Measurements from ENCODE around the gene MYRIP.

The MYRIP gene

GRCh38 chr3:40228792-40229350, 419.5 kb downstream of the MYRIP start:
- H3K27ac ChIP-seq (ENCODE audit: low read depth, low read length) = no peak overlapping the region
- peaks cover 5 to 7% of the 10 kb centered on the region in 2 donors for H3K4me1 ChIP-seq (ENCODE audit: control insufficient read depth in 1 of 2, insufficient read depth in 2 of 2, low read length in 2 of 2)
- H3K36me3 ChIP-seq (ENCODE audit: control insufficient read depth in 1 of 2, insufficient read depth in 2 of 2, low read length in 2 of 2) = no peaks in the 10 kb centered on the region
- H3K9me3 ChIP-seq (ENCODE audit: control insufficient read depth in 1 of 2, low read length in 2 of 2) = no peaks in the 10 kb centered on the region
- H3K9ac ChIP-seq (ENCODE audit: low read depth in 1 of 2, low read length in 2 of 2) = no peak overlapping the region
- H3K4me3 ChIP-seq (ENCODE audit: low read depth in 1 of 2, low read length in 2 of 2) = no peak overlapping the region
- no peaks in the 10 kb centered on the region for H3K27me3 ChIP-seq (ENCODE audit: control insufficient read depth in 1 of 2, insufficient read depth in 2 of 2, low read length in 2 of 2)

GRCh38 chr3:40229386-40229785, 420.0 kb downstream of the MYRIP start:
- Histone ChIP-seq H3K4me1 (ENCODE audit: control insufficient read depth in 1 of 2, insufficient read depth in 2 of 2, low read length in 2 of 2) (peaks cover 5 to 7% of the 10 kb centered on the region in 2 donors), H3K4me3 (ENCODE audit: low read depth in 1 of 2, low read length in 2 of 2) (no peak overlapping the region), H3K36me3 (ENCODE audit: control insufficient read depth in 1 of 2, insufficient read depth in 2 of 2, low read length in 2 of 2) (no peaks in the 10 kb centered on the region), H3K9ac (ENCODE audit: low read depth in 1 of 2, low read length in 2 of 2) (no peak overlapping the region), H3K27me3 (ENCODE audit: control insufficient read depth in 1 of 2, insufficient read depth in 2 of 2, low read length in 2 of 2) (no peaks in the 10 kb centered on the region), H3K9me3 (ENCODE audit: control insufficient read depth in 1 of 2, low read length in 2 of 2) (no peaks in the 10 kb centered on the region), H3K27ac (ENCODE audit: low read depth, low read length) (no peak overlapping the region)

GRCh38 chr3:40229963-40230362, 420.6 kb downstream of the MYRIP start:
- H3K9ac ChIP-seq (ENCODE audit: low read depth in 1 of 2, low read length in 2 of 2) = no peak overlapping the region
- peaks cover 5 to 7% of the 10 kb centered on the region in 2 donors for H3K4me1 ChIP-seq (ENCODE audit: control insufficient read depth in 1 of 2, insufficient read depth in 2 of 2, low read length in 2 of 2)
- H3K36me3 ChIP-seq (ENCODE audit: control insufficient read depth in 1 of 2, insufficient read depth in 2 of 2, low read length in 2 of 2) = no peaks in the 10 kb centered on the region
- H3K27me3 ChIP-seq (ENCODE audit: control insufficient read depth in 1 of 2, insufficient read depth in 2 of 2, low read length in 2 of 2) = no peaks in the 10 kb centered on the region
- H3K9me3 ChIP-seq (ENCODE audit: control insufficient read depth in 1 of 2, low read length in 2 of 2) = no peaks in the 10 kb centered on the region
- no peak overlapping the region for H3K27ac ChIP-seq (ENCODE audit: low read depth, low read length)
- H3K4me3 ChIP-seq (ENCODE audit: low read depth in 1 of 2, low read length in 2 of 2) = no peak overlapping the region

GRCh38 chr3:40230382-40230781, 421.0 kb downstream of the MYRIP start:
- no peak overlapping the region for H3K9ac ChIP-seq (ENCODE audit: low read depth in 1 of 2, low read length in 2 of 2)
- H3K36me3 ChIP-seq (ENCODE audit: control insufficient read depth in 1 of 2, insufficient read depth in 2 of 2, low read length in 2 of 2) = no peaks in the 10 kb centered on the region
- H3K27ac ChIP-seq (ENCODE audit: low read depth, low read length) = no peak overlapping the region
- peaks cover 5 to 7% of the 10 kb centered on the region in 2 donors for H3K4me1 ChIP-seq (ENCODE audit: control insufficient read depth in 1 of 2, insufficient read depth in 2 of 2, low read length in 2 of 2)
- H3K9me3 ChIP-seq (ENCODE audit: control insufficient read depth in 1 of 2, low read length in 2 of 2) = no peaks in the 10 kb centered on the region
- H3K4me3 ChIP-seq (ENCODE audit: low read depth in 1 of 2, low read length in 2 of 2) = no peak overlapping the region
- H3K27me3 ChIP-seq (ENCODE audit: control insufficient read depth in 1 of 2, insufficient read depth in 2 of 2, low read length in 2 of 2) = no peaks in the 10 kb centered on the region

GRCh38 chr3:40232626-40233025, 423.2 kb downstream of the MYRIP start:
- no peaks in the 10 kb centered on the region for H3K36me3 ChIP-seq (ENCODE audit: control insufficient read depth in 1 of 2, insufficient read depth in 2 of 2, low read length in 2 of 2)

GRCh38 chr3:40237159-40237558, 427.8 kb downstream of the MYRIP start:
- no peaks in the 10 kb centered on the region for H3K9me3 ChIP-seq (ENCODE audit: control insufficient read depth in 1 of 2, low read length in 2 of 2)
- H3K36me3 ChIP-seq (ENCODE audit: control insufficient read depth in 1 of 2, insufficient read depth in 2 of 2, low read length in 2 of 2) = no peaks in the 10 kb centered on the region
- no peaks in the 10 kb centered on the region for H3K4me1 ChIP-seq (ENCODE audit: control insufficient read depth in 1 of 2, insufficient read depth in 2 of 2, low read length in 2 of 2)
- no peak overlapping the region for H3K9ac ChIP-seq (ENCODE audit: low read depth in 1 of 2, low read length in 2 of 2)
- H3K27ac ChIP-seq (ENCODE audit: low read depth, low read length) = no peak overlapping the region
- H3K27me3 ChIP-seq (ENCODE audit: control insufficient read depth in 1 of 2, insufficient read depth in 2 of 2, low read length in 2 of 2) = no peaks in the 10 kb centered on the region
- no peak overlapping the region for H3K4me3 ChIP-seq (ENCODE audit: low read depth in 1 of 2, low read length in 2 of 2)

More at GRCh38 chr3:40232626-40233025, 423.2 kb downstream of the MYRIP start:
- H3K9me3 ChIP-seq (ENCODE audit: control insufficient read depth in 1 of 2, low read length in 2 of 2) = no peaks in the 10 kb centered on the region
- H3K4me3 ChIP-seq (ENCODE audit: low read depth in 1 of 2, low read length in 2 of 2) = no peak overlapping the region
- H3K27ac ChIP-seq (ENCODE audit: low read depth, low read length) = no peak overlapping the region
- H3K4me1 ChIP-seq (ENCODE audit: control insufficient read depth in 1 of 2, insufficient read depth in 2 of 2, low read length in 2 of 2) = peaks cover 5 to 7% of the 10 kb centered on the region in 2 donors
- no peaks in the 10 kb centered on the region for H3K27me3 ChIP-seq (ENCODE audit: control insufficient read depth in 1 of 2, insufficient read depth in 2 of 2, low read length in 2 of 2)
- no peak overlapping the region for H3K9ac ChIP-seq (ENCODE audit: low read depth in 1 of 2, low read length in 2 of 2)

GRCh38 chr3:40237889-40238571, 428.6 kb downstream of the MYRIP start:
- Histone ChIP-seq H3K27me3 (ENCODE audit: control insufficient read depth in 1 of 2, insufficient read depth in 2 of 2, low read length in 2 of 2) (no peaks in the 10 kb centered on the region), H3K4me1 (ENCODE audit: control insufficient read depth in 1 of 2, insufficient read depth in 2 of 2, low read length in 2 of 2) (no peaks in the 10 kb centered on the region), H3K27ac (ENCODE audit: low read depth, low read length) (no peak overlapping the region), H3K9ac (ENCODE audit: low read depth in 1 of 2, low read length in 2 of 2) (no peak overlapping the region), H3K36me3 (ENCODE audit: control insufficient read depth in 1 of 2, insufficient read depth in 2 of 2, low read length in 2 of 2) (no peaks in the 10 kb centered on the region), H3K4me3 (ENCODE audit: low read depth in 1 of 2, low read length in 2 of 2) (no peak overlapping the region), H3K9me3 (ENCODE audit: control insufficient read depth in 1 of 2, low read length in 2 of 2) (no peaks in the 10 kb centered on the region)

- no peaks in the 10 kb centered on the region for H3K9me3 ChIP-seq (ENCODE audit: control insufficient read depth in 1 of 2, low read length in 2 of 2)
- no peak overlapping the region for H3K4me3 ChIP-seq (ENCODE audit: low read depth in 1 of 2, low read length in 2 of 2)
- no peaks in the 10 kb centered on the region for H3K27me3 ChIP-seq (ENCODE audit: control insufficient read depth in 1 of 2, insufficient read depth in 2 of 2, low read length in 2 of 2)
- H3K4me1 ChIP-seq (ENCODE audit: control insufficient read depth in 1 of 2, insufficient read depth in 2 of 2, low read length in 2 of 2) = no peaks in the 10 kb centered on the region
- no peak overlapping the region for H3K9ac ChIP-seq (ENCODE audit: low read depth in 1 of 2, low read length in 2 of 2)
- H3K36me3 ChIP-seq (ENCODE audit: control insufficient read depth in 1 of 2, insufficient read depth in 2 of 2, low read length in 2 of 2) = no peaks in the 10 kb centered on the region
- no peak overlapping the region for H3K27ac ChIP-seq (ENCODE audit: low read depth, low read length)
Observed at GRCh38 chr3:40240921-40241320, 431.5 kb downstream of the MYRIP start.

- Histone ChIP-seq H3K4me1 (ENCODE audit: control insufficient read depth in 1 of 2, insufficient read depth in 2 of 2, low read length in 2 of 2) (no peaks in the 10 kb centered on the region), H3K9ac (ENCODE audit: low read depth in 1 of 2, low read length in 2 of 2) (no peak overlapping the region), H3K36me3 (ENCODE audit: control insufficient read depth in 1 of 2, insufficient read depth in 2 of 2, low read length in 2 of 2) (no peaks in the 10 kb centered on the region), H3K9me3 (ENCODE audit: control insufficient read depth in 1 of 2, low read length in 2 of 2) (no peaks in the 10 kb centered on the region), H3K27ac (ENCODE audit: low read depth, low read length) (no peak overlapping the region), H3K4me3 (ENCODE audit: low read depth in 1 of 2, low read length in 2 of 2) (no peak overlapping the region), H3K27me3 (ENCODE audit: control insufficient read depth in 1 of 2, insufficient read depth in 2 of 2, low read length in 2 of 2) (no peaks in the 10 kb centered on the region)
Observed at GRCh38 chr3:40242216-40242615, 432.8 kb downstream of the MYRIP start.

- Histone ChIP-seq H3K4me3 (ENCODE audit: low read depth in 1 of 2, low read length in 2 of 2) (no peak overlapping the region), H3K9ac (ENCODE audit: low read depth in 1 of 2, low read length in 2 of 2) (no peak overlapping the region), H3K27ac (ENCODE audit: low read depth, low read length) (no peak overlapping the region), H3K4me1 (ENCODE audit: control insufficient read depth in 1 of 2, insufficient read depth in 2 of 2, low read length in 2 of 2) (no peaks in the 10 kb centered on the region), H3K9me3 (ENCODE audit: control insufficient read depth in 1 of 2, low read length in 2 of 2) (no peaks in the 10 kb centered on the region), H3K36me3 (ENCODE audit: control insufficient read depth in 1 of 2, insufficient read depth in 2 of 2, low read length in 2 of 2) (no peaks in the 10 kb centered on the region), H3K27me3 (ENCODE audit: control insufficient read depth in 1 of 2, insufficient read depth in 2 of 2, low read length in 2 of 2) (no peaks in the 10 kb centered on the region)
Observed at GRCh38 chr3:40242638-40243037, 433.2 kb downstream of the MYRIP start.

Data from duodenal mucosa (tissue), 2 donors.